Activated CD4-positive, alpha-beta T cell treated with anti-CD3 and anti-CD28 coated beads, Interleukin-2, amount 50 U/mL, for 16 hours (primary cell): ENCODE data around the gene S100A8.
A peak's percentile ranks its signal among the peaks of the same experiment; 100 is the strongest.

Source experiments
- DNase-seq: peaks from one replicate; pipeline ENCODE4 v3.0.0-alpha.2; 2020

Gene S100A8

DNA sequence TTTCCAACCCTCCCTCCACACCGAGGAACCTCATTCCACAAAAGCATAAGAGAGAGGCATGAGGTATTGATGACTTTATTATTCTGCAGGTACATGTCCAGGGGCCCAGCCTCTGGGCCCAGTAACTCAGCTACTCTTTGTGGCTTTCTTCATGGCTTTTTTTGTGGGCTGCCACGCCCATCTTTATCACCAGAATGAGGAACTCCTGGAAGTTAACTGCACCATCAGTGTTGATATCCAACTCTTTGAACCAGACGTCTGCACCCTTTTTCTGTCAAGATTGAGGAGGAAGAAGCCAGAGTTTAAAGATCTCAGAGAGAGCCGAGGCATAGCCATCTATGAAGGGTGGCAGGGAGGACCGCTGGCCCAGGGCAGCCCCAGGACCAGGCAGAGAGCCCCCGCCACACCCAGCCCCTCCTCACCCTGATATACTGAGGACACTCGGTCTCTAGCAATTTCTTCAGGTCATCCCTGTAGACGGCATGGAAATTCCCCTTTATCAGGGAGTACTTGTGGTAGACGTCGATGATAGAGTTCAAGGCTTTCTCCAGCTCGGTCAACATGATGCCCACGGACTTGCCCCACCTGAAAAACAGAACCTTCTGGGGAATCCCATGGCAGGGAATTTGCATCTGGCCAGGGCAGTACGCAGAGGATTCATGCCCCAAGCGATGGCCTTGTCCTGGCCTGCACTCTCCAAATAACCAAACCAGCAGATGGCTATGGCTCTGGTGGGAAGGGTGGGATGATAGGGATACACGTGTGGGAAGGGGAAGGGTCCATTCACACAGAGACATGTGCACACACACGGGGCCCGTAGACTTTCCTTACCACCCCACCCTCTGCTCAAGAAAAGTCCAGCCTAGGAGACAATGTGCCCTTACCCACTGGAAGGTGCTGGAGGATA is 647 bp downstream of the S100A8 start:
- no peak for DNase-seq

GRCh38 chr1:153389401-153389800 is 1.5 kb downstream of the S100A8 start:
- no peak for DNase-seq

GRCh38 chr1:153387785-153388184 is 3.1 kb downstream of the S100A8 start:
- DNase-seq = no peak

GRCh38 chr1:153387001-153387400 is 3.9 kb downstream of the S100A8 start:
- DNase-seq = no peak

GRCh38 chr1:153386500-153386901 is 4.4 kb downstream of the S100A8 start:
- peak; percentile 28 for DNase-seq

DNA sequence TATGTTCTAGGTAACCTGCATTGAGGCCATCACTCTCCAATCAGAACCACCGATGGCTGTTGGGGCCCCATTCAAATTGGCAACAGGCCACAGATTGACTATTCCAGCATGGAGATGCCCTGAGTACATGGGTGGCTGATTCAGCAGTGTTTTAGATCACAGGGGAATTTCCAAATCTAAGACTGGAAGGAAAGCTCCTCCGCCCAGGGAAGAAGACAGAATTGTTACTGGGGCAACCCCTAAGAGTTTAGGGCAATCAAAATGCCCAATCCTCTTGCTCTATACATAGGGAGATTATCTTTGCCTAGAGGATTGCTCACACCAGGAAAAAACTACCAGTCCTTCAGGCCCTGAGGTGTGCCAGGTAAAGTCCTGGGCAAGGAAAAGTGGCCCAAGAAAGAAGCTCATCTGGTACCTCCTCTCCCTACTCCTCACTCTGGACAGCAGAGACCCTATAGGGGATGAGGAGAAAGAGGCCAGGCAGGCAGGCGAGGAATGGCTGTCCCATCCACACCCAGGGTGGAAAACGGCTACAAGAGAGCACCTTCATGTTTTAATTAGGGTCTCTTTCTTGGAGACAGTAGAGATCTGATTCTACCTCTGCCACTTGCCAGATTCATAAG is 5.8 kb downstream of the S100A8 start:
- DNase-seq = no peak

DNA sequence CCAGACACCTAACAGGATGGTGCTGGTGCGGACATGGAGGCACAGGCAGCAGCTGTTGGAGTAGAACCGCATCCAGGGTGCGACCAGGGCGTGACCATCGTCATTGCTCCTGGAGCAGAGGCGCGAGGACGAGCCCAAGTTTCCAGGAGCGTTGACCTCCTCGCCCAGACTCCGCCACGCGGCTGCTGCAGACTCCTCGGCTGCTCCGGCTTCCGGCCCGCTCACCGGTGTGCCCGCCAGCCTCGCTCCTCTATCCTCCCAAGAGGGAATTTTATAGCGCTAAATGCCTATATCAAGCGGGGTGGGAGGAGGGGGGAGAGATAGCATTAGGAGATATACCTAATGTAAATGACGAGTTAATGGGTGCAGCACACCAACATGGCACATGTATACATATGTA is 10.2 kb downstream of the S100A8 start:
- no peak for DNase-seq

GRCh38 chr1:153379591-153379990 is 11.3 kb downstream of the S100A8 start:
- DNase-seq = no peak

GRCh38 chr1:153375511-153375910 is 15.4 kb downstream of the S100A8 start, which contains the start of gene S100A12:
TSS of gene S100A12 (minus strand) at chr1:153375621. CDS start at chr1:153374592, 1,029 bp downstream.
- no peak for DNase-seq

- DNase-seq = no peak
Measured at GRCh38 chr1:153374071-153374470, 16.8 kb downstream of the S100A8 start.

- DNase-seq = no peak
Measured at GRCh38 chr1:153372571-153372970, 18.3 kb downstream of the S100A8 start.

DNA sequence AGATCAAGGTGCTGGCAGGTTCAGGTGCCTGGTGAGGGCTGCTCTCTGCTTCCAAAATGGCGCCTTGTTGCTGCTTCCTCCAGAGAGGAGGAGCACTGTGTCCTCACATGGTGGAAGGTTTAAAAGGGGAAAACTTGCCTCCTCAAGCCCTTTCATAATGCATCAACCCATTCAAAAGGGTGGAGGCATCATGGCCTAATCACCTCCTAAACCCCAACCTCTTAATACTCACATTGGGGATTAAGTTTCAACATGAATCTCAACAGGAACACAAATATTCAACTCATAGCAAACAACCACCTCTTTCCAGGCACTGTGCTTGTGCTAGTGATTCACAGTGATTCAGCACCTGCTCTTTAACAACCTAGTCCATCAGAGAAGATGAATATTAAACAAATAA is 19.6 kb downstream of the S100A8 start:
- DNase-seq = no peak

DNA sequence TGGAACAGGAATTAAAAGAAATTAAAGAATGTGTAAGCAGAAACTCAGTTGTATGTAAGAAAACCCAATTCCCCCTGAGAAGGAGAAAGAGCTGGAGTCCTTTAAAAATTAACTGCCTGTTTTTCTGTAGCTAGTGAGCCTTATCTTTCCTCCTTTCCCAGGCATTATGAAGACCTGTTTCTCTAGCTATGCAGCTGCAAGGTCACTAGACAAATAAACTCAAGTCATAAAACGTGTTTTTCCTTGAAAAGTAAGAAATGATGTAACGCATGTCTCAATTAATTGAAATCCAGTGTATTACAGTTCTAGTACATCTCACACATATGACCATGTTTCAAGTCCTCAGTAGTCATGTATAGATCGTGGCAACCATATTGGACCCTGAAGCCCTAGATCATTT is 20.7 kb downstream of the S100A8 start:
- no peak for DNase-seq

- DNase-seq = no peak
Measured at GRCh38 chr1:153368495-153368894, 22.4 kb downstream of the S100A8 start.

- DNase-seq = no peak
Measured at GRCh38 chr1:153367090-153367489, 23.8 kb downstream of the S100A8 start.

DNA sequence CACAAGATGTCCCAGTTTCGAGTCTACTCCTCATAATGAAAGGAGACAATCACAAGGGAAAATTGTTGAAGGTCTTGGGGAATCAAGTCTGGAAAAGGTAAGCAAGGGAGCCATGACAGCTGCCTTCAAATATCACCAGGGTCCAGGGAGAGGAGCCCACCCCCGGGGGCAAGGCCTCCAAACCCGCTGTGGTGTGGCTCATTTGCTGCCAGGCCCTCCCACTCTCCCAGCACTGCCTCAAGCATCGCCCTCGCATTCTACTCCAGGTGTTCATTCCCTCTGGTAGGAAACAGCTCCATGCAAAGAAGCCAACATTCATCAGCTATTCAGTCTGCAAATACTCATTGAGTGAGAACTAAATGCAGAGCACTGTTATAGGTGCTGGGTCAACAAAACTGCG is 24.6 kb downstream of the S100A8 start:
- no peak for DNase-seq

DNA sequence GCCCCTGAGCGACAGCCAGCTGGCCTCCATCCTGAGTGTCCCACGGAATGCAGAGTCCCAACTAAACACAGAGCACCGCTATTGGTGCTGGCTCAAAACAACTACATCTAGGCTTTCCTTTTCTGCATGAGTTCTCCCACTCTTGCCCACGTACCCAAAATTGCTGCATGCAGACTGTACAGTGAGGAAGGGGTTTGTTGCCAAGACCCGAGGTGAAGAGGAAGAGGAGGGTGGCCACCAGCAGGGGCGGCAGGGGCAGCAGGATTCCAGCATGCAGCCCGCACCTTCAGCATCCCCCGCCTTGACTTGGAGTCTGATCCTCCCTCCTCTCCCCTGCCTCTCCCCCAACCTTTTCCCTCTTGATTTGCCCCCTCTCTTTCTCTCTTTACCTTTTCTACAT is 25.2 kb downstream of the S100A8 start:
- DNase-seq = no peak

DNA sequence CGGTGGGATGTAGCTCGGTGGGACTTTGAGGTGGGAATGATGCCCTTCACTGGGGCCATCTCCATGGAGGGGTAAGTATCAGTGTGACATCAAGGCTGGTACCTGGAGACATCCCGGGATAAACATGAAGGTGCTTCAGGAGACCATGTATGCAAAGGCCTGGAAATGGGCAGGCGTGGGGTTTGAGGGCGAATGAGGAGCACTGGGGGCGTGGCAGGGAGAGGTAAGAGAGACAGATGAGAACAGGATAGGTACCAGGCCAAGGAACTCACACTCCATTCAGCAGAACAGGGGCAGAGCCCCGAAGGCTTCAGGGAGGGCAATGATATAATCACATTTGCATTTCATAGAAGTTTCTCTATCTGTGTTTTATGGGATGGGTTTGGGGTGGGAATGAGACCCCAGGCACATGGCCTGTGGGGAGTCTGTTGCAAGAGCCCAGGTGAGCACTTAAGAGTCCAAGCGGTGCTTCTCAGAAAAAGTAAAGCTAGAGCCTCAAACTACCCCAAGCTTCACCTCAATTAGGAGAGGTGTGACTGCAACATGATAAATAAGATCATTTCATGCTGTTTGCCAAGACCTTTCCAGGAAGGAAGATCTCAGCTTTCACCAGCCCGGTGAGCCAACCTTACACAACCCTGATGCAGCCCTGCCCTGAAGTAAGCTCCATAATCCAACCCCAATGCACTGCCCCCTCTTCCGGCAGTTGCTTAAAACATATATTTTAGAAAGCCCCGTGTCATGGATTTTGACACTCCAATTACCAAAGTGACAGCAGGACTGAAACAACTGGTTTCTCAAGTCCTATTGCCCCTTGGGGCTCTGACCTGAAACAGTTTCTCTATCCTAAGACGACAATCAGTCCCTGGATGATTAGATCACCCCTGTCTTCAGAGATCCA is 25.9 kb downstream of the S100A8 start:
- no peak for DNase-seq

DNA sequence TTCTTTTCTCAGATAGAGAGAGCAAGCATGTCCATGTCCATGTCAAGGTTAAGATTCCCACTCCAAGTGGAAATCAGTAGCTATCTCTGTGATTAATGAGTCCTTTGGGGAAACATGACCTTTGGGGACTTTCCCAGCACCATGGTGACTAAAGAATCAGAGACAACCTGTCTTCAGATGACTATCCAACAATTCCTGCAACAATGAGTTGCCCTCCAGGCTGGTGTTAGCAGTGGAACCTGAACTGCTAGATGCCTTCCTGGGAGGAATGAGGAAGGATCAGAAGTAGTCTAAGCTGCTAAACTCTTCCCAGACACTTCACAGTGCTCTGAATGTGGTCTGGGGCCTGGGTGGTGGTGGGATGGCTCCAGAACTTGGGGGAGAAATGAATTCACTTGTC is 26.7 kb downstream of the S100A8 start:
- no peak for DNase-seq

- no peak for DNase-seq
Measured at GRCh38 chr1:153363641-153364040, 27.2 kb downstream of the S100A8 start.

DNA sequence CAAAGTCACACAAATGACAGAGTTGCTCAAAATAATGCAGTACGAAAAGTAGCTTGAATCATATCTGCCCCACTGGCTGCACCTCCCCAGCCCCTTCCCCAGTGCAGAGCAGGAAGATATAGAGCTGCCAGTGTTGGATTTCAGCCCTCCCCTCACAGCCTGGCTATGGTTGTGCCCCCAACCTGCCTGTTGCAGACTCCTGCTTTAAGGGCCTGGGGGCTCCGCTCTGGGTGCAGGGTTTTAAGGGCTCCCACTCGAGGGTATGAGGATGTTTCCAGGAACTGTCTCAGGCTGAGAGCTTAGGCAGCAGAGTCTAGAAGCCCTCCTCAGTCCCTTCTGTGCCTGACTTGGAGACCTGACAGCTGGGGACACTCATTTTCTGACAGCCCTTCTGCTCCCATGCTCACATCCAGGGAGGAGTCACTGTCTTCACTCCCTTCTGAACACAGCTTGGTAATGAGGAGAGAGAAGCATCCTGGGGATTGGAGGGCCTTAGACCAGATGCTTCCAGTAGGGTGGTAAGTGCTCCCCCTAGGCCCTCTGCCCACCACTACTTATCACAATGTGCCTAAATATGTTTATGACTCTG is 28.6 kb downstream of the S100A8 start:
- DNase-seq = no peak

- DNase-seq = no peak
Measured at GRCh38 chr1:153361480-153362109, 29.3 kb downstream of the S100A8 start.
